ENCODE results near the gene TRIP12.
"Not testable (repeated sequence)": the region's sequence is repeated elsewhere in the genome, so short reads cannot be mapped to it uniquely, and the experiment has no call there.

Gene TRIP12

DNA sequence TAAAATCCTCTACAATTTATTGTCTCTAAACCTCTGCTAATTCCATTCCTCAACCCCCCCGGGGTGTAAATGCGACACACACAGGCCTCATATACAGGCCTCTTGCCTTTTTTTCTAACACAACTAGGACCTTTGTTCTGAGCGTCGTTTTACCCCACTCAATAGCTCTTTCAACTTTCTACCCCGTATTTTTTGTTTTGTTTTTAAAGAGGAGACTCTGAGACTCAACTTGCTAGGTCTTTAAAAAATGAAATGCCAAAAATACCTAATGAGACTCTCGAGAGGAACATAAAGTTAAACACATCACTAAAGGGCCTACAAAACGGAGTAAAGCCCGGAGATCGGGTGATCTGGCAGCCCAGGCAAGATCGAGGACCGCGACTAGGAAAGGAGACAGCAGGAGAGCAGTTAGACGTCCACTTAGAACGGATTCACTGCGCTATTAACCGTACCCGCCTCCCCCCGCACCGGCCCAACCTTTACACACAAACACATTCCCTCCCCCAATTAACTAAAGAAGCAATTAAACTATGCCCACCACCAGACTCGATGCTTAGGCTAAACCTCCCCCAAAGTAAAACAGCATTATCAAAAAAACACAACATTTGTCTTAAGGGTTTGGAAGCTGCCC, 1.7 kb downstream of the TRIP12 start:
- peak; percentile 9 for DNase-seq (ENCODE audit: low read depth, low spot score)

DNA sequence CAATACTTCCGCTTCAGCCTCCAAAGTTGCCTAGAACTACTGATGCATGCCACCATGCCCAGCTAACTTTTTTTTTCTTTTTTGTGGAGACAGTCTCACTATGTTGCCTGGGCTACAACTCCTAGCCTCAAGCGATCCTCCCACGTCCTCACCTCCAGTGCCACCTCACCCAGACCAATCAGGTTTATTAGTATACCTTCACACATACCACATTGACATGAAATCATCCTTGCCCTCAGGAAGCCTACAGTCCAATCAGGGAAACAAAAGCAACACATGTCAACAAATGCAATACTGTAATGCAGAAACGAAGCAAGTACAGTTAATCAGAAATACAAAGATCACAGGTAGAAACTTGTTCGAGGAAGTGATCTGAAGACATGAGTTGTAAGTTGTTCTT, 4.0 kb downstream of the TRIP12 start:
- DNase-seq (ENCODE audit: low read depth, low spot score): no peak

DNA sequence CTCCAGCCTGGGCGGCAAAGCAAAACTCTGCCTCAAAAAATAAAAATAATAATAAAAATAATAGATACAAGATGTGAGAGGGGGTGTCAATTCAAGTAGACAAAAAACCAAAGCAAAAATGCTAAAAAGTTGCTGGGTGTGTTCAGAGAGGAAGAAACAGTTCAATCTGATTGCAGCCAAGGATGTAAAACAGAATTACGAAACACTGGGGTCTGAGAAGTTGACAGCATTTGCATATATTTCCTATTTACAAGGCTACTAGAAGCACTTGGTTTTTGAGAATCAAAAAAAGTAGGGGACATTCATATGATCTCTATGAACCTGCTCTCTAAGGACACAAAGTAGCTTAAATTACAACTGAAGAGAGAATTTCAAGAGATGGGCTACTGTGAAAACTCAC, 7.6 kb downstream of the TRIP12 start:
- DNase-seq (ENCODE audit: low read depth, low spot score): no peak

DNA sequence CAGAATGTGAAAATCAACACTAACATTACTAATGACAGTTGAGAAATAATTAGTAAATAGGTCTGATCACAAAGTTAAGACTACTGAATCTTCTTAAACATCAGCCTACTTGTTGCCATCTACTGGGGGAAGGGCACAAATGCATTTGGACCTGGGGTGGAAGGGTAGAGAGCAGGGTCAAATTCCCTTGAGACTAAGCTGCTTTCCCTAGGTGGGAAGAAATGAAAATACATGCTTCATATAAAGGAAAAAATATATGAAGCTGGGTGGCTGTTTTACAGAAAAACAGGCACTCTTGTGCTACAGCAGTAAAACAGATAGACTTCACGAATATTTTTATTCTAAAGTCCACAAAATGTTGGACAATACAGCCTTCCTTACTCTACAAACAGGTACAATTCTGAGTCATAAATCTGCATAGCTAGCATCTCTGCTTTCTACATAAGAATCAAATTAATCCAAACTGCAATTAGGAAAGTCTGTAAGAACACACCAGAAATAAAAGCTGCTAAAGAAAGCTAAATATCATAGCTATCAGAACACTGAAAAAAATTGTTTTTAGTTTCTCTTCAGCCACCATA, 10.9 kb downstream of the TRIP12 start:
- no peak for DNase-seq (ENCODE audit: low read depth, low spot score)

GRCh38 chr2:229910147-229910831, 11.5 kb downstream of the TRIP12 start:
- DNase-seq (ENCODE audit: low read depth, low spot score): no peak

- no peak for DNase-seq (ENCODE audit: low read depth, low spot score)
Observed at GRCh38 chr2:229909090-229909489, 12.7 kb downstream of the TRIP12 start.

DNA sequence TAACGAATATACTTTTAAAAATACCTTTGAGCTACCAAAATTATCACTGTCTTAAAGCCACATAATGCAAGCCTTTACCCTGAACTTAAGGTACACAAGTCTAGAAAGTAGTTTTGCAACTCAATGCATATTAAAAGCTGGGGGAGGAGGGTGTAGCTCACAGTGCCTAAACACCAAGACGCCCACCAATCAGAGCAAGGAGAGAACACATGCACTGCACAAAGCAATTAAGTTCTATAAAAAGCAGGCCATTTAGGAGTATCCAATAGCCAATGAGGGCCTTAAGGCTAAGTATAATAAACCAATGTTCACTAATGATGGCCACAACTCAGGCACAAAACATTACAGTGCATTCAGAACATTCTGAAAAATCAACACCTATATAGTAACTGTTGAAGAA, 16.2 kb downstream of the TRIP12 start:
- DNase-seq (ENCODE audit: low read depth, low spot score): no peak

DNA sequence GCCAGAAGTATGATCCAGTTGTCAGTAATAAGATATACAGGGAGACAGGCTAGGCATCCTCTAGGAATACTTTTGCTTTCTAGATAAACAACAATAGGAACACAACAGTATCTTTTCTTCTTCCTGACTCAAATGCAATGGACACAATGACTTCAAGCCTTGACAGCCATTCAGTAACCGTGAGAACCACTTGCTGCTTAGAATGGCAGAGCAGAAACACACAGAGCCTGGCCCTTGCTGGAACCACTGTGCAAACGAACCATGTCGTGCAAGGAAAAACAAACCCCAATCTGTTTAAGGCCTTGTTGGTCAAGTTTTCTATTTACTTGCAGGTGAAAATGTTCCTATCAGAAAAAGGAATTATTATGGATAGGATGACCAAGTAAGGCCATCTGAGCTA, 18.8 kb downstream of the TRIP12 start:
- no peak for DNase-seq (ENCODE audit: low read depth, low spot score)

- no peak for DNase-seq (ENCODE audit: low read depth, low spot score)
Observed at GRCh38 chr2:229901819-229902218, 20.0 kb downstream of the TRIP12 start.

GRCh38 chr2:229900514-229900913, 21.3 kb downstream of the TRIP12 start:
- not testable (repeated sequence) for DNase-seq (ENCODE audit: low read depth, low spot score)

GRCh38 chr2:229900012-229900411, 21.8 kb downstream of the TRIP12 start:
- no peak for DNase-seq (ENCODE audit: low read depth, low spot score)

- DNase-seq (ENCODE audit: low read depth, low spot score): no peak
Observed at GRCh38 chr2:229899604-229900003, 22.2 kb downstream of the TRIP12 start.

GRCh38 chr2:229896857-229897256, 25.0 kb downstream of the TRIP12 start:
- DNase-seq (ENCODE audit: low read depth, low spot score): no peak

- DNase-seq (ENCODE audit: low read depth, low spot score): no peak
Observed at GRCh38 chr2:229889023-229889422, 32.8 kb downstream of the TRIP12 start.

DNA sequence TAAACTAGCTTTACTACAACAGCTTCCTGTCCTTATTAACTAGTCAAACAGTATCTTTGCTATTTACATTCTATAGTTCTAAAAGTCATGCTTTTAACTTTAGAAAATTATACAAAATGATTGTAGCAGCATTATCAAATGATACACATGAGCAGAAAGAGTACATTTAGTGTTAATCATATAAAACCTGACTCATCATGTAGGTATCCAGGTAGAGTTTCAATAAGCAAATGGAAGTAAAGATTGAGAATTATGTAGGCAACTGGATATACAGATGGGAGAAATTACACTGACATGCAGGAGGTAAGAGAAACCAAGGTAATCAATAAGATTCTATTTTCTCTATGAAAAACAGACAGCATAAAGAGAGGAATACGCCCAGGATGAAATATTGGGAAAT, 33.8 kb downstream of the TRIP12 start:
- no peak for DNase-seq (ENCODE audit: low read depth, low spot score)

GRCh38 chr2:229887441-229887840, 34.4 kb downstream of the TRIP12 start:
- DNase-seq (ENCODE audit: low read depth, low spot score): no peak

GRCh38 chr2:229884775-229885699, 36.8 kb downstream of the TRIP12 start:
- no peak for DNase-seq (ENCODE audit: low read depth, low spot score)

GRCh38 chr2:229882583-229882982, 39.2 kb downstream of the TRIP12 start:
- DNase-seq (ENCODE audit: low read depth, low spot score): no peak

GRCh38 chr2:229880892-229881586, 40.8 kb downstream of the TRIP12 start:
- DNase-seq (ENCODE audit: low read depth, low spot score): no peak

DNA sequence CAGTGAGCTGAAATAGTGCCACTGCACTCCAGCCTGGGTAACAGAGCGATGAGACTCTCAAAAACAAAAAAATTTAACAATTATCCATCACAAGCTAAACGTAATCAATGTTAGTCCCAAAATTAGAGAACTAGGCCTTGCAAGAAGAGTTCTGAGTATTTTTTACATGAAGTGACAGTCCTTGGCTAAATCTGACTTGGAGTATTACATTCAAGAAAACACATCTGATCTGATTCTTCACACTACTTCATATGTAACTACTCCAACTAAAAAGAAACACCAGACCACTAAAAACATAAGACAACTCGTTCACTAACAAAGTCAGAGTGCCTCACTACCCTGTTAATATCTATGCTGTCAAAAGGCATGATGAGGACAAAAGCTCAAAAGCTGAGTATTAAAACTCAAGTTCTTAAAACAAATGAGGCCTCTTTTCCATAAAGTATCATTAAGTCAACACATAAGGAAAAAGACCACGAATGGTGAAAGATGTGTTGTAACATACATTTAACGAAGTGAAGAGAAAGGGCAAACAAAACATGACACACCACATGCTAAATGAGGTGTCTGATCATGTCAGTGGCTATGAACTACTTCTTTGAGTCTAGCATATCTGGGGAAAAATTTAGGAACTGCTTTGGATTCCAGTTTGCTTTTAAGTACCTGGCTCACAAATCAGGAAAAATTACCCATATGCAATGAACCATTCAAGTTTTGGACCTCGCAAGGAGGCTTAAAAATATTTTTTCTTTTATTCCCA, 42.4 kb downstream of the TRIP12 start:
- DNase-seq (ENCODE audit: low read depth, low spot score): no peak

DNA sequence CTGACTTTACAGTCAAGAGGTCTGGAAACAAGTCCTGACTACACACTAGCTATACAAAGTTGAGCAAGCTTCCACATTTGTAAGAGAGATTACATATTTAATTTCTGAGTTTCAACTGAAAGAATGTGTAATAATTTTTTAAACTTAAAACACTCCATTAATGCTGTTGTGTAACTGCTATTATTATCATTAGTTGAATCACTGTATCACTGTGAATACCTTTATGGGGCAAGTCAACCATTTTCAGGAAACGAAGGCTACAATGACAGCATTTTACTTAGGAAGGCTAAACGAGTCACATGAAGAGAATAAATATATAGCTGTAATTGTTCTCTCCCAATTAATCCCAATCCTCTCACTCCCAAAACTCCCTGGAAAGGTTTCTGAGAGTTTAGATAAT, 46.3 kb downstream of the TRIP12 start:
- DNase-seq (ENCODE audit: low read depth, low spot score): no peak

All from activated CD4-positive, CD25-positive, alpha-beta regulatory T cell treated with anti-CD3 and anti-CD28 coated beads, Interleukin-2, amount 50 U/mL, for 16 hours (primary cell).